HL-60 (cell line): Measurements from ENCODE around the gene GRIP2.

Experiments
- CTCF ChIP-seq: IDR thresholded peaks from one replicate; pipeline ENCODE4 v1.5.1; 2011; ENCODE audit warnings: low read length, control low read depth, inconsistent platforms; ENCODE audit not compliant: insufficient read depth
- GABPA ChIP-seq: IDR thresholded peaks from 2 replicates; pipeline ENCODE4 v1.6.1; 2012; ENCODE audit warnings: low read depth
- POLR2AphosphoS5 ChIP-seq: IDR thresholded peaks from 2 replicates; pipeline ENCODE4 v1.6.1; 2012; ENCODE audit warnings: low read depth
- REST ChIP-seq: IDR thresholded peaks from 2 replicates; pipeline ENCODE4 v1.6.1; 2012; ENCODE audit warnings: low read depth; ENCODE audit not compliant: insufficient replicate concordance

- no peak for TF ChIP-seq CTCF
- TF ChIP-seq REST, result no peak
- TF ChIP-seq POLR2AphosphoS5, result no peak
- TF ChIP-seq GABPA, result no peak
Observed at GRCh38 chr3:14473411-14473891, 66.7 kb downstream of the GRIP2 start.
